ENCODE results near the gene INTS2. TPM values are rescaled to one million over a fixed set of nuclear protein-coding genes. Genes with fewer than 3 reads are reported as not detected.
A peak's percentile ranks its signal among the peaks of the same experiment; 100 is the strongest.
"Not testable (repeated sequence)": the region's sequence is repeated elsewhere in the genome, so short reads cannot be mapped to it uniquely, and the experiment has no call there.

The INTS2 gene
- total RNA-seq, 1 donor: 12.9 TPM

GRCh38 chr17:61826198-61826597 is 101.6 kb downstream of the INTS2 start:
- DNase-seq (ENCODE audit: low read depth in 2 of 3, low spot score in 2 of 3): not testable (repeated sequence)

GRCh38 chr17:61825448-61826137 is 102.2 kb downstream of the INTS2 start:
- DNase-seq (ENCODE audit: low read depth in 2 of 3, low spot score in 2 of 3): no peak

GRCh38 chr17:61822326-61823285 is 105.2 kb downstream of the INTS2 start:
- no peak for DNase-seq (ENCODE audit: low read depth in 2 of 3, low spot score in 2 of 3)

GRCh38 chr17:61821655-61822054 is 106.1 kb downstream of the INTS2 start:
- DNase-seq (ENCODE audit: low read depth in 2 of 3, low spot score in 2 of 3): no peak

- DNase-seq (ENCODE audit: low read depth in 2 of 3, low spot score in 2 of 3): not testable (repeated sequence)
Measured at GRCh38 chr17:61819265-61819664, 108.5 kb downstream of the INTS2 start.

- DNase-seq (ENCODE audit: low read depth in 2 of 3, low spot score in 2 of 3): no peak
Measured at GRCh38 chr17:61818225-61818624, 109.6 kb downstream of the INTS2 start.

- DNase-seq (ENCODE audit: low read depth in 2 of 3, low spot score in 2 of 3): no peak
Measured at GRCh38 chr17:61817452-61817851, 110.3 kb downstream of the INTS2 start.

- peak in 2 of 3 donors; percentile 70 to 86 for DNase-seq (ENCODE audit: low read depth in 2 of 3, low spot score in 2 of 3)
Measured at GRCh38 chr17:61816538-61816937, 111.2 kb downstream of the INTS2 start.

- no peak for DNase-seq (ENCODE audit: low read depth in 2 of 3, low spot score in 2 of 3)
Measured at GRCh38 chr17:61815863-61816503, 111.8 kb downstream of the INTS2 start.

Small RNAs within 50 kb of the gene (small RNA-seq; reads per million reads assigned to genes)
- not detected for gene RF00019

Other genes starting within 250 kb of the INTS2 start
- gene BRIP1, start 64.5 kb downstream of the INTS2 start, total RNA-seq: 4.0 TPM
- gene MED13, start 137.3 kb upstream of the INTS2 start, total RNA-seq: 50.6 TPM

Data from hematopoietic multipotent progenitor cell (in vitro differentiated cells).